HUES6 (cell line): ENCODE data around the gene AKR1B15.
"Not testable (repeated sequence)": the region's sequence is repeated elsewhere in the genome, so short reads cannot be mapped to it uniquely, and the experiment has no call there.

Source experiments
- H3K27ac ChIP-seq: 2 replicates; pipeline ENCODE4 v1.7.0; 2013; ENCODE audit warnings: low read depth, mild to moderate bottlenecking, low read length, inconsistent platforms
- H3K27me3 ChIP-seq: 2 replicates; pipeline ENCODE4 v1.6.1; 2013; ENCODE audit warnings: low read length; ENCODE audit not compliant: control insufficient read depth, insufficient read depth
- H3K36me3 ChIP-seq: 2 replicates; pipeline ENCODE4 v1.6.1; 2013; ENCODE audit warnings: low read length; ENCODE audit not compliant: control insufficient read depth, insufficient read depth
- H3K4me1 ChIP-seq: 2 replicates; pipeline ENCODE4 v1.6.1; 2013; ENCODE audit warnings: low read length; ENCODE audit not compliant: control insufficient read depth, insufficient read depth
- H3K4me3 ChIP-seq: 2 replicates; pipeline ENCODE4 v1.5.1; 2013; ENCODE audit warnings: low read depth, low read length
- H3K9ac ChIP-seq: one replicate; pipeline ENCODE4 v1.6.1; 2013; ENCODE audit warnings: mild to moderate bottlenecking, low read length
- H3K9me3 ChIP-seq: 2 replicates; pipeline ENCODE4 v1.6.1; 2013; ENCODE audit warnings: low read depth, low read length; ENCODE audit not compliant: control insufficient read depth, insufficient read depth

AKR1B15 gene

GRCh38 chr7:134546955-134547354 is 2.0 kb upstream of the AKR1B15 start:
- H3K27ac ChIP-seq = no peak overlapping the region; the same call in 1 of the 2 replicates
- peak overlapping the region; percentile 4 for H3K9ac ChIP-seq

GRCh38 chr7:134547397-134548054 is 1.4 kb upstream of the AKR1B15 start:
- Histone ChIP-seq H3K4me1 (peaks cover 23% of the 10 kb centered on the region), H3K4me3 (peak overlapping the region; percentile 68), H3K9ac (peak overlapping the region; percentile 4), H3K27me3 (no peaks in the 10 kb centered on the region), H3K27ac (no peak overlapping the region; the same call in 1 of the 2 replicates), H3K9me3 (no peaks in the 10 kb centered on the region), H3K36me3 (no peaks in the 10 kb centered on the region)

More at GRCh38 chr7:134546955-134547354, 2.0 kb upstream of the AKR1B15 start:
- peaks cover 23% of the 10 kb centered on the region for H3K4me1 ChIP-seq
- no peaks in the 10 kb centered on the region for H3K36me3 ChIP-seq
- H3K9me3 ChIP-seq = no peaks in the 10 kb centered on the region
- peak overlapping the region; percentile 68 for H3K4me3 ChIP-seq
- H3K27me3 ChIP-seq = no peaks in the 10 kb centered on the region

DNA sequence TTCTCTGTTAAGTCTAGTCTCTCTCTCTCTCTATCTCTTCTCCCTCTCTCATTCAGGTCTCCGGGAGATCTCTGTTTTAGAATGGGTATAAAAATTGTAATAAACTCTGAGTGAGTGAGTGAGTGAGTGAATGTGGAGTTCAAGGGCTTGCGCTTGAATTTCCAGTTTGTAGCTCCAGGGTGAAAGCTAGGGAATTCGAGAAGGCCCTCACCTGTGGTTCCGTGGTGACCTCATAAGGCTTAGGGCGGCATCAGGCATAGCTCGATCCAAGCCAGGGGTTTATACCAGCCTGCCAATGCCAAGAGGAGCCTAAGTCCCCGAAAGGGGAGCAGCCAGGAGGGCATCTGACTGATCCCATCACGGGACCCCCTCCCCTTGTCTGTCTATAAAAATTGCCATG is 456 bp downstream of the AKR1B15 start:
- Histone ChIP-seq H3K4me1 (peaks cover 23% of the 10 kb centered on the region), H3K27ac (no peak overlapping the region), H3K27me3 (no peaks in the 10 kb centered on the region), H3K36me3 (no peaks in the 10 kb centered on the region), H3K9ac (no peak overlapping the region), H3K4me3 (no peak overlapping the region), H3K9me3 (no peaks in the 10 kb centered on the region)

GRCh38 chr7:134552105-134552504 is 3.2 kb downstream of the AKR1B15 start:
- H3K9ac ChIP-seq = no peak overlapping the region
- H3K4me3 ChIP-seq = no peak overlapping the region
- H3K9me3 ChIP-seq = no peaks in the 10 kb centered on the region
- H3K4me1 ChIP-seq = peaks cover 13% of the 10 kb centered on the region
- H3K36me3 ChIP-seq = no peaks in the 10 kb centered on the region
- no peak overlapping the region for H3K27ac ChIP-seq
- H3K27me3 ChIP-seq = no peaks in the 10 kb centered on the region

DNA sequence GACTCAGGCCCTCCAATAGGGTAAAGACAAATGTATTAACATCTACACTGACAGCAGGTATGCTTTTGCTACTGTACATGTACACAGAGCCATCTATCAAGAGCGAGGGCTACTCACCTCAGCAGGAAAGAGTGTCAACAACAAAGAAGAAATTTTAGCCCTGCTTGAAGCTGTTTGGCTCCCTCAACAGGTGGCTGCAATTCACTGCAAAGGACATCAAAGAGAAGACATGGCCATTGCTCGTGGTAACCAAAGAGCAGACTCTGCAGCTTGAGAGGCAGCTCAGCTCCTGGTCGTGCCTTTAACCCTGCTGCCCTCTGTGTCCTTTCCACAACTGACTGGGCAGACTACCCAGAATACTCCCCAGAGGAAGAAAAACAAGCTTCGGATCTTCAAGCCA is 5.1 kb downstream of the AKR1B15 start:
- Histone ChIP-seq H3K27ac (no peak overlapping the region), H3K4me3 (no peak overlapping the region), H3K27me3 (no peaks in the 10 kb centered on the region), H3K36me3 (no peaks in the 10 kb centered on the region), H3K9ac (no peak overlapping the region), H3K9me3 (no peaks in the 10 kb centered on the region), H3K4me1 (peaks cover 2% of the 10 kb centered on the region; the same call in 1 of the 2 replicates)

GRCh38 chr7:134554417-134554966 is 5.6 kb downstream of the AKR1B15 start:
- H3K27me3 ChIP-seq = no peaks in the 10 kb centered on the region
- H3K9me3 ChIP-seq = no peaks in the 10 kb centered on the region
- H3K9ac ChIP-seq = no peak overlapping the region
- H3K4me3 ChIP-seq = no peak overlapping the region
- H3K4me1 ChIP-seq = no peaks in the 10 kb centered on the region
- H3K27ac ChIP-seq = no peak overlapping the region
- H3K36me3 ChIP-seq = no peaks in the 10 kb centered on the region

DNA sequence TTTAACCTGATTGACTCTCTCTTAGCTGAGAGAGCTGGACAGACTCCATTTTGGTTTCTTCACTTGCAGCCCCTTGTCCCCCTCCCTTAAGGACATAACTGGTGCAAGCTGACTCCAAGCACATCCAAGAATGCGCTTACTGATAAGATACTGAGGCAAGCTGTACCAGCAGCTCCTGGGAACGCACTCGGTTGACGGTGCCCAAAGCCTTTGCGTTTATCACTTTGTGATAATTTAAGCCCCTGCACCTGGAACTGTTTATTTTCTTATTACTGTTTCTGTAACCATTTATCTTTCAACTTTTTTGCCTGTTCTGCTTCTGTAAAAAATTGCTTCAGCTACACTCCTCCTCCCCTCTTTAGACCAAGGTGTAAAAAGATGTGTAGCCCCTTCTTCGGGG is 8.5 kb downstream of the AKR1B15 start:
- no peak overlapping the region for H3K27ac ChIP-seq
- no peaks in the 10 kb centered on the region for H3K27me3 ChIP-seq
- H3K9ac ChIP-seq = no peak overlapping the region
- H3K4me1 ChIP-seq = no peaks in the 10 kb centered on the region
- H3K36me3 ChIP-seq = no peaks in the 10 kb centered on the region
- 0 out of 2 replicates have a peak, but pooled peaks cover 4% of the 10 kb centered on the region for H3K9me3 ChIP-seq
- H3K4me3 ChIP-seq = no peak overlapping the region

DNA sequence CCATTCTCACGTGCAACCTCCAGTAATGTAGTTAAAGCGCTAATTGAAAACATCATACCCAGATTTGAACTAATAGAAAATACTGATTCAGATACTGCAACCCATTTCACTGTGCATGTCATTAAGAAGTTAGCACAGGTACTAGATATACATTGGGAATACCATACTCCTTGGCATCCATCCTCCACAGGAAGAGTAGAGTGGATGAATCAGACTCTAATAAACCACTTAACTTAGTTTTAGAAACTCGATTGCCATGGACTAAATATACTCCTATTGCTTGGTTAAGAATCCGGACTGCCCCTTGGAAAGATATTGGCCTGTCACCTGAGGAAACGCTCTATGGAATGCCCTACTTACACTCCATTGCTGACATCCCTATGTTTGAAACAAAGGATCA is 9.5 kb downstream of the AKR1B15 start:
- no peak overlapping the region for H3K4me3 ChIP-seq
- no peaks in the 10 kb centered on the region for H3K4me1 ChIP-seq
- H3K9me3 ChIP-seq = 0 out of 2 replicates have a peak, but pooled peaks cover 4% of the 10 kb centered on the region
- H3K27me3 ChIP-seq = no peaks in the 10 kb centered on the region
- no peak overlapping the region for H3K9ac ChIP-seq
- no peaks in the 10 kb centered on the region for H3K36me3 ChIP-seq
- H3K27ac ChIP-seq = no peak overlapping the region

GRCh38 chr7:134561616-134562015 is 12.7 kb downstream of the AKR1B15 start:
- H3K27ac ChIP-seq, H3K9ac ChIP-seq, H3K27me3 ChIP-seq, H3K36me3 ChIP-seq, H3K4me1 ChIP-seq, H3K4me3 ChIP-seq: not testable (repeated sequence)
- H3K9me3 ChIP-seq = peaks cover 11% of the 10 kb centered on the region; the same call in 1 of the 2 replicates

DNA sequence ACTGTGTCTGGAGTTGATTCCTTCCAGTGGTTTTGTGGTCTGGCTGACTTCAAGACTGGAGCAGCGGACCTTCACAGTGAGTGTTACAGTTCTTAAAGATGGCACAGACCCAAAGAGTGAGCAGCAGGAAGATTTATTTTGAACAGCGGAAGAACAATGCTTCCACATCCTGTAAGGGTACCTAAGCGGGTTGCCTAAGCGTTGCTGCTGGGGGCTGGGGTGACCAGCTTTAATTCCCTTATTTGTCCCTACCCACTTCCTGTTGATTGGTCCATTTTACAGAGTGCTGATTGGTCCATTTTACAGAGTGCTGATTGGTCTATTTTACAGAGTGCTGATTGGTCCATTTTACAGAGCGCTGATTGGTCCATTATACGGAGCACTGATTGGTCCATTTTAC is 13.2 kb downstream of the AKR1B15 start:
- H3K36me3 ChIP-seq = no peaks in the 10 kb centered on the region
- peaks cover 12% of the 10 kb centered on the region; the same call in 1 of the 2 replicates for H3K9me3 ChIP-seq
- no peaks in the 10 kb centered on the region for H3K27me3 ChIP-seq
- H3K4me1 ChIP-seq = no peaks in the 10 kb centered on the region
- no peak overlapping the region for H3K9ac ChIP-seq
- no peak overlapping the region for H3K27ac ChIP-seq
- no peak overlapping the region for H3K4me3 ChIP-seq

DNA sequence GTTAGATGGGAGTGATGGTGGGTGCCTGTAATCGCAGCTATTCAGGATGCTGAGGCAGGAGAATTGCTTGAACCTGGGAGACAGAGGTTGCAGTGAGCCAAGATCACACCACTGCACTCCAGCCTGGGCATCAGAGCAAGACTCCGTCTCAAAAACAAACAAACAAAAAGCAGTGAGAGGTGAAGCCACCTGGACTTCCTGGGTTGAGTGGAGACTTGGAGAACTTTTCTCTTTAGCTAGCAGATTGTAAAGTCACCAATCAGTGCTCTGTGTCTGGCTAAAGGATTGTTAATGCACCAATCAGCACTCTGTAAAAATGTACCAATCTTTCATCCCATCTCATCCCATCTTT is 14.5 kb downstream of the AKR1B15 start:
- not testable (repeated sequence) for H3K4me3 ChIP-seq, H3K27me3 ChIP-seq, H3K27ac ChIP-seq, H3K9ac ChIP-seq, H3K36me3 ChIP-seq, H3K4me1 ChIP-seq
- peaks cover 17% of the 10 kb centered on the region for H3K9me3 ChIP-seq
